ENCODE measurements around the gene WDR87.
"Not testable (repeated sequence)": the region's sequence is repeated elsewhere in the genome, so short reads cannot be mapped to it uniquely, and the experiment has no call there.

The WDR87 gene

DNA sequence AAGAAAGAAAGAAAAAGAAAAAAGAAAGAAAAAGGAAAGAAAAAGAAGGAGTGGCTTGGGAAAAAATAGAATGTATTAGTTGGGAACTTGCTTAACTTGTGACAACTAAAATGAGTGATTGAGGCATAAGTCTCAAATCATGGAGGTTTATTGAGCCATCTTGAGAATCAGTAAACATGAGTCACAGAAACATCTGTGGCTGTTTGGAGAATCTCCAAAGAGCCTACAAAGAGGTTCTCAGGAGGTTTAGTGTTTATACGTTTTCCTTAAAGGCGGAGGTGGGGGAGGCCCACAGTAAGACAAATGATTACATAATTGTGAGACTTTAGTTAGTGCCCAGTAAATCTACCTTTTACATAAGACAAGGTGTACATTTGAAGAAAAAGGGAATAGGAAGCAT, 38.6 kb downstream of the WDR87 start:
- FAIRE-seq (no peak), DNase-seq (ENCODE audit: insufficient read length, low spot score) (no peak)
- TF ChIP-seq, protein P1, sequence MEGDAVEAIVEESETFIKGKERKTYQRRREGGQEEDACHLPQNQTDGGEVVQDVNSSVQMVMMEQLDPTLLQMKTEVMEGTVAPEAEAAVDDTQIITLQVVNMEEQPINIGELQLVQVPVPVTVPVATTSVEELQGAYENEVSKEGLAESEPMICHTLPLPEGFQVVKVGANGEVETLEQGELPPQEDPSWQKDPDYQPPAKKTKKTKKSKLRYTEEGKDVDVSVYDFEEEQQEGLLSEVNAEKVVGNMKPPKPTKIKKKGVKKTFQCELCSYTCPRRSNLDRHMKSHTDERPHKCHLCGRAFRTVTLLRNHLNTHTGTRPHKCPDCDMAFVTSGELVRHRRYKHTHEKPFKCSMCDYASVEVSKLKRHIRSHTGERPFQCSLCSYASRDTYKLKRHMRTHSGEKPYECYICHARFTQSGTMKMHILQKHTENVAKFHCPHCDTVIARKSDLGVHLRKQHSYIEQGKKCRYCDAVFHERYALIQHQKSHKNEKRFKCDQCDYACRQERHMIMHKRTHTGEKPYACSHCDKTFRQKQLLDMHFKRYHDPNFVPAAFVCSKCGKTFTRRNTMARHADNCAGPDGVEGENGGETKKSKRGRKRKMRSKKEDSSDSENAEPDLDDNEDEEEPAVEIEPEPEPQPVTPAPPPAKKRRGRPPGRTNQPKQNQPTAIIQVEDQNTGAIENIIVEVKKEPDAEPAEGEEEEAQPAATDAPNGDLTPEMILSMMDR (IDR thresholded peaks at IDR 0.05; ENCODE audit: insufficient read depth, missing control alignments), result no peak

DNA sequence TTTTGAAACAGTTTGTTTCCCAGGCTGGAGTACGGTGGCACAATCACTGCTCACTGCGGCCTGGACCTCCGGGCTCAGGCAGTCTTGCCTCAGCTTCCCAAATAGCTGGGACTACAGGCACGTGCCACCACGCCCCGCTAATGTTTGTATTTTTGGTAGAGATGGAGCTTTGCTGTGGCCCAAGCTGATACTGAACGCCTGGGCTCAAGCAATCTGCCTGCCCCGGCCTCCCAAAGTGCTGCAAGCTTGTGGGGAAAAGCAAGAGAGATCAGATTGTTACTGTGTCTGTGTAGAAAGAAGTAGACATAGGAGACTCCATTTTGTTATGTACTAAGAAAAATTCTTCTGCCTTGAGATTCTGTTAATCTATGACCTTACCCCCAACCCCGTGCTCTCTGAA, 40.5 kb downstream of the WDR87 start:
- FAIRE-seq, result not testable (repeated sequence)

DNA sequence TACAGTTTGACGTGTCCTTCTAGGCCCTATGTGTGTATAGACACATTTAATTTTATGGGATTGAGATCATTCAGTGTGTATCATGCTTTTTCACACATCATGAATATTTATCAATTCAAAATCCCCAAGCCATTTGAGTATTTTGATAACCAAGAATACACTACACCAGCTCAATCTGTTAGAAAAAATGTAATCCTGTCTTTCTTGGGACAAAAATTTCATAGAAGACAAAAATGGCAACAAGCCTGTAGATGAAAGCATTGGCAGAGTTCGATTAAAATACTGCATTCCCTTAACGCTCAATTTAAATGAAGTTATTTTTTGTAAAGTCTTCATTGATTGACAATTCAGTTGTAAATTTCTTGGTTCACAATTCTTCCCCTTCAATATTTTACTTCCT, 41.9 kb downstream of the WDR87 start:
- TF ChIP-seq, protein P1 (IDR thresholded peaks at IDR 0.05; ENCODE audit: insufficient read depth, missing control alignments), result no peak
- no peak for FAIRE-seq
- no peak for DNase-seq (ENCODE audit: insufficient read length, low spot score)

More for the DNA sequence above, 40.5 kb downstream of the WDR87 start:
- DNase-seq (ENCODE audit: insufficient read length, low spot score), result not testable (repeated sequence)

DNA sequence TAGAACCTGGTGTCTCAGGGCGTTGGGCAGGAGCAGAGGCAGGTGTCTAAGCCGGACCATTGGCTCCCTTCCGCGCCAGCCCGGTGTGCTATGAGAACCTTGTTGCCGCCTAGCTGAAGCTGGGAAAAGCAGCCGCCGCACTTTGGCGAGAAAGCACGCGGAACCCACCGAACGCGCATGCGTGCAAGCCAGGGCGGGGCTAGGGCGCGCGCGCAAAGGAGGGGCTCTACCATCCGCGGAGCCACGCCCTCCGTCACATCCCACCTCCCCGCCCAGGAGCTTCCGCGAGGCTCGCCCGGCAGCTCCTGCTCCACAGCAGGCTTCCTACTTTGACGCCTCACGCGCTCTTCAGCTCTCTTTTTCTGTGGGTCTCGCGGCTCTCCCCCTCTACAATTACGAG, 51.3 kb downstream of the WDR87 start:
- DNase-seq (ENCODE audit: insufficient read length, low spot score), result no peak
- TF ChIP-seq, protein P1 (IDR thresholded peaks at IDR 0.05; ENCODE audit: insufficient read depth, missing control alignments), result no peak
- no peak for FAIRE-seq

DNA sequence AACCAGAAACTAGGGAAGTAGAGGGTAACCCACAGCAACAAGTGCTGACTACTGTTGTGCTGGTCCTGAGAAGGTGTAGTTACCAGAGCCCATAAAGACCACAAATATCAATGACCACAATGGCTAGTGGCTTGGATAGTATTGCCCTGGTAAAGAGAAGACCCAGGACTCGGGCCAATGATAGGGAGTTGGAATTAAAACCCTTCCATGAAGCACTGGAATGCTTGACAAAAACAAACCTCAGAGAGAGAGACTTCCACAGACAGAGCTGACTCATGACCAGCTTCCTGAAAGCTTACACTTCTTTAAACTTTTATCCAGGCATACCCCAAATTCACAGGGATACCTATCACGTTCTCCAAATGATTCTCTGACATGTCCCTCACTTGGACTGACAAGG, 60.5 kb downstream of the WDR87 start:
- no peak for FAIRE-seq
- DNase-seq (ENCODE audit: insufficient read length, low spot score), result no peak
- TF ChIP-seq, protein P1 (IDR thresholded peaks at IDR 0.05; ENCODE audit: insufficient read depth, missing control alignments), result no peak
